Activated CD8-positive, alpha-beta memory T cell treated with anti-CD3 and anti-CD28 coated beads for 48 hours (primary cell): Measurements from ENCODE around the gene SLC38A1.

Experiments
- DNase-seq, 3 experiments: peaks; one replicate each; pipeline ENCODE4 v3.0.0-alpha.2; 2020; ENCODE audit warnings: low read depth in 2 of 3, low spot score in 2 of 3

The SLC38A1 gene

GRCh38 chr12:46144433-46144832, 124.4 kb downstream of the SLC38A1 start:
- DNase-seq = no peak

DNA sequence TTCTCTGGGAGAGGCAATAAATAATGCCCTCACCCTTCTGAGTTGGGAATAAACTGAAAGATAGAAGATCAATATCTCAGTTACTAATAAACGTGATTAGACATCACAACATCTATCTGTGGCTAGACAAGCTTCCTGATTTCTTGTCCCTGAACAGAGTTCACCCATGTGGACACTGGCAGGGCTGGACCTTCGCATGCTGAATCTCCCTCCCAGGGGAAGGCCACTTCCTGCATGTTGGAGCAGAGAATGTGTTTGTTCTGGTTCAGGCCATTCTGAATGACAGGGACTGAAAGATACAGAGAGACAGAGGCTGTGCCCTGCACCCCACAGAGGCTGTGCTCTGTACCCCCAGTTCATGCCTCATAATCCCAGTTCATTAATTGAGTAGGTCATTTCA, 132.6 kb downstream of the SLC38A1 start:
- no peak for DNase-seq

DNA sequence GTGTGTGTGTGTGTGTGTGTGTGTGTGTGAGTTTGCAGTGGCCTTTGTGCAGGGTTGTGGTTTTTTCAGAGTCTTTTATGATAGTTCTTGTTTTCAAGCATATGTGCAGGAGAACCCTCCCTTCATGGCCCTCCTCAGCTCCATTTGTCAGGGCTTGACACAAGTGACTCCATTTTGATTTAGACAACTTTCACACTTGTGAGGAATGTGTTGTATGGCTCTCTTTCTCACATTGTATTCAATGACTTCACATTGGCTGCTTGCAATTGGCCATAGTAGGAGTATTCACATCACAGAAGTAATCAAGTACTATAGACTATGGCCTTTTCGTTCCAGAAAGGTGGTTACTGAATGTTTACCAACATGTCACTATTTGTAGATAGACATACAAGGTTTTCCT, 133.1 kb downstream of the SLC38A1 start:
- DNase-seq = no peak

GRCh38 chr12:46134852-46135251, 134.0 kb downstream of the SLC38A1 start:
- DNase-seq = no peak

- DNase-seq = no peak
These were observed 134.5 kb downstream of the SLC38A1 start for GRCh38 chr12:46134205-46134811.

DNA sequence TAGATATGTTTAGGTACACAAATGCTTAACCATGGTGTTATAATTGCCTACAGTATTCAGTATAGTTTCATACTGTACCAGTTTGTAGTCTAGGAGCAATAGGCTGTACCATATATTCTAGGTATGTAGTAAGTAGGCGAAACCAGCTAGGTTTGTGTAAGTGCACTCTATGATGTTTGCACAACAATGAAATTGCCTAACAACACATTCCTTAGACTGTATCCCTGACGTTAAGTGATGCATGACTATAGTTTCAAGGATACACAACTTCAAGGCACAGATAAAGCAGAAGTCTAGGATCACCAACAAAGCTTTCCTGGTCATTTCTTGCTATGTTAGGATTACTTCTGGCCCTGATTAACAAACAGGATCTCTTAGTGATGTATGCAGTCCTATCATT, 135.1 kb downstream of the SLC38A1 start:
- DNase-seq = no peak
